ENCODE data around the gene MEGF11.

- TF ChIP-seq CTCF (tag by site-specific recombination; IDR thresholded peaks at IDR 0.05) (no peak), ZNF19 (tag by site-specific recombination; IDR thresholded peaks at IDR 0.05; ENCODE audit: low read depth) (no peak), ATF2 (tag by site-specific recombination; IDR thresholded peaks at IDR 0.05; ENCODE audit: low read depth) (no peak), ZNF473 (tag by site-specific recombination; IDR thresholded peaks at IDR 0.05) (no peak), ZBTB11 (tag by site-specific recombination; conservative IDR thresholded peaks at IDR 0.05; ENCODE audit: low read depth) (no peak), ZNF426 (tag by site-specific recombination; IDR thresholded peaks at IDR 0.05) (no peak), ZNF133 (tag by site-specific recombination; IDR thresholded peaks at IDR 0.05) (no peak), ZNF830 (tag by site-specific recombination; IDR thresholded peaks at IDR 0.05; ENCODE audit: low read depth) (no peak), ZNF23 (tag by site-specific recombination; IDR thresholded peaks at IDR 0.05; ENCODE audit: borderline replicate concordance) (no peak), ZBTB21 (tag by site-specific recombination; IDR thresholded peaks at IDR 0.05) (no peak)
Observed at GRCh38 chr15:65926899-65927298, 326.7 kb downstream of the MEGF11 start.
